Fibroblast of skin of abdomen (primary cell): ENCODE results near the gene MPHOSPH9.

ENCODE experiments used
- DNase-seq: peaks from one replicate; pipeline ENCODE4 v3.0.0-alpha.2; 2013

Gene MPHOSPH9

DNA sequence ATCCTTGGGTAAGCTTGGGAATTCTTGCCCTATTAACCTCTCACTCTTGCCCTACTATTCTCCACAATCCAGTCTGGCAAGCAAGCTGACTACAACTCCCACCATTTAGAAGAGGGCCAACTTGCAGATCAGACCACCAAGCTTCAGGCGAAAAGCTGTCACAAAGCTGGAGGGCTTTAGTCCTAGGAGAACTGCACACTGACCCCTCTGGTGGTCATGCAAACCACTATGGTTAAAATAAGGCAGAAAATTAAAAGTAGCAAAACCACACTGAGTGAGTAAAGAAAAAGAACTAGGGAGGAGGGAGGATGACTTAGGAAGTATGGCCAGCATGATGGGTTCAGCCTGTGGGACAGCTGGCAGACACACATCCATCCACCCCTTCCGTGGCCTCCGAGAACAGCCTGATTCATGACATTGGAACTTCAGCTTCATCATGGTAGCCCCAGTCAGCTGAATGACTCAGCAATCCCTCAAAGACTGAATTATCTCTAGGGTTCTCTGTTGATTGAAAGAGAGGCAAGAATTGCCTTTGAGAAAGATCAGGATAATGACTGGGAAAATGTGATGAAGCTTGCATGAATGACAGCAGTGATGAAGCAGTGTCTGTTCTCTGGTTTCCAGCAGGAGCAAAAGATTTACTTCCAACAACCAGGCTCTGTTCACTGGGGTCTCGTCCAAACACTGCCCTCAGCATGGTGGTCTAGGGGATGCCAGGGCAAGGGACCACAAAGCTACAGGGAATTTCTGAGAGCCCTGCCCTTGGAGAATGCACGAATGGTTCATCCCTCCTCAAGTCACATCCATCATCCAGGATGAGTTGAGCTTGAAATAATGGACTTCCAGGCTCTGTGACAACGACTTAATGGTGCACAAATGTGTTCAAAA is 106.4 kb downstream of the MPHOSPH9 start:
- peak; percentile 100 for DNase-seq

GRCh38 chr12:123122626-123123025 is 110.3 kb downstream of the MPHOSPH9 start:
- no peak for DNase-seq

DNA sequence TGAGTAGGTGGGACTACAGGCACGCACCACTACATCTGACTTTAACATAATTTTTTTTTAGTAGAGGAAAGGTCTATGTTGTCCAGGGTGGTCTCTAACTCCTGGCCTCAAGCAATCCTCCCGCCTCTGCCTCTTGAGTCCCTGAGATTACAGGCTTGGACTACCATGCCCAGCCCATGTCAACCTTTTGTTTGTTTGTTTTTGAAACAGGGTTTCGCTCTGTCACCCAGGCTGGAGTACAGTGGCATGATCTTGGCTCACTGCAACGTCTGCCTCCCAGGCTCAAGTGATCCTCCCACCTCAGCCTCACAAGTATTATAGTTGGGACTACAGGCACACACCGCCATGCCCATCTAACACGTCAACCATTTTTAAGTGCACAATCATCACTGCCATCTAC is 111.3 kb downstream of the MPHOSPH9 start:
- no peak for DNase-seq

DNA sequence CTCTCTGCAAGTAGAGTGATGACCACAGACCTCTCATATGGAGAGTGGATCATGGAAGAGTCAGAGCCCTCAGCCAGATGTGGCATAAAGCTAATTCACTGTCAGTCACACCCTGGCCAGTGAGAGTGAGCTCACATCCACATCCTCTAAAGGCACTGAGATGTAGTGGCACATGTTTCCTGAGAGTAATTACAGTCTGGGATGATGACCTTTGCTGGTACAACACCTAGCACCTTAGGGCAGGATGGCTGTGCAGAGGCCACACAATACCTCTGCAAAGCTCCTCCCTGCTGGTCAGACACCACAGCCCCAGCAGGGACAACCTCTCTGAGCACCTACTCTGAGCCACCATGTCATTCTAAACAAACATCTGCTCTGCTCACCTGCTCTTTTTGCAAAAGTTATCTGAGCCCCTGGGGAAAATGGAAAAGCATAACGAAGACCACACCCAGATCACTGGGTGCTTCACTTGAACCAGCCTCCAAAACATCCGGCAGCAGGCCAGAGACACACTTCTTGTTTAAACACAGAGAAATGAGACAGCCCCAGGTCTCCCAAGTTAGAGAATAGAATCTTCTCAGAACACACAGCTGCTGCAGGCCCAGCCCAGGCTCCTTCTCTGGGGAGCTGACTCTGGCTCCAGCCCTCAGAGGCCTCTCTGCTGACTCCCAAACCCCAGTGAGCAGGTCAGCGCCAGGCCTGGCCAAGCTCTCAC is 112.3 kb downstream of the MPHOSPH9 start:
- DNase-seq, result no peak

GRCh38 chr12:123119808-123120207 is 113.1 kb downstream of the MPHOSPH9 start:
- no peak for DNase-seq

DNA sequence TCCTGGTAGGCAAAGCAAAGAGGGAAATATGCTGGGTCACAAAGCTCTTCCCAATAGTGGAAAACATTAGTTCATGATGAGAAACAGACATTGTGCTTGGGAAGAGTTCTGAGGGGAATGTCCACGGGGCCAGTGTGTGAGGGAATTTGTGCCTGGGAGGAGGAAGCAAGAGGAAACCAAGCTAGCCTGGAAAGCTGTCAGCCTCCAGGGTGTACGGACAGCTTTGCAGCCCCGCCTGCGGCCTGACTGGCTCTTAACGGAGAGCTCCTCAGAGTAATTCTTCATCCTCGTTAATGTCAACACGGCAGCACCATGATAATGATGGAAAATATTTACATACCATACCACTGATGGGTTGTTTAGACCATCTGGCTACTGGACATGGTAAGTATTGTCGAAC is 114.4 kb downstream of the MPHOSPH9 start:
- peak; percentile 32 for DNase-seq

GRCh38 chr12:123115409-123116121 is 117.4 kb downstream of the MPHOSPH9 start:
- peak; percentile 93 for DNase-seq

- no peak for DNase-seq
These were observed 118.4 kb downstream of the MPHOSPH9 start for GRCh38 chr12:123114304-123115083.

GRCh38 chr12:123113026-123113425 is 119.9 kb downstream of the MPHOSPH9 start:
- no peak for DNase-seq

- peak; percentile 35 for DNase-seq
These were observed 121.3 kb downstream of the MPHOSPH9 start for GRCh38 chr12:123111498-123112165.

- DNase-seq, result no peak
These were observed 123.6 kb downstream of the MPHOSPH9 start for GRCh38 chr12:123109319-123109772.

DNA sequence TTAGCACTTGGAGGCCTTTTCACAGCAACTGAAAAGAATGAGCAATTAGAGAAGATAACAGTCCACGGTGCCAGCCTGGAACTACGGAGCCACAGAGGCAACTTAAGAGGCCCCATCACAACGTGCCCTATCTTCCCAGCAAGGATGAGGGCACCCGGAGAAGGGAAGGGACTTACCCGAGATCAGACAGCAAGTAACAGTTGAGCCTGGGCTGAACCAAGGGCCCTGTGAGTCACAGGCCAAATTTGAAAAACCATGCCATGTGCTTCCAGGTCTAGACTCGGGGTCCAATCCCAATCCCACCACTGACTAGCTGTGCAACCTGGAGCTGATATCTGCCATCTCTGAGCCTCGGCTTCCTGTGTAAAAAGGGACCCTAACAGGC is 124.3 kb downstream of the MPHOSPH9 start:
- no peak for DNase-seq

- no peak for DNase-seq
These were observed 124.8 kb downstream of the MPHOSPH9 start for GRCh38 chr12:123107926-123108681.

DNA sequence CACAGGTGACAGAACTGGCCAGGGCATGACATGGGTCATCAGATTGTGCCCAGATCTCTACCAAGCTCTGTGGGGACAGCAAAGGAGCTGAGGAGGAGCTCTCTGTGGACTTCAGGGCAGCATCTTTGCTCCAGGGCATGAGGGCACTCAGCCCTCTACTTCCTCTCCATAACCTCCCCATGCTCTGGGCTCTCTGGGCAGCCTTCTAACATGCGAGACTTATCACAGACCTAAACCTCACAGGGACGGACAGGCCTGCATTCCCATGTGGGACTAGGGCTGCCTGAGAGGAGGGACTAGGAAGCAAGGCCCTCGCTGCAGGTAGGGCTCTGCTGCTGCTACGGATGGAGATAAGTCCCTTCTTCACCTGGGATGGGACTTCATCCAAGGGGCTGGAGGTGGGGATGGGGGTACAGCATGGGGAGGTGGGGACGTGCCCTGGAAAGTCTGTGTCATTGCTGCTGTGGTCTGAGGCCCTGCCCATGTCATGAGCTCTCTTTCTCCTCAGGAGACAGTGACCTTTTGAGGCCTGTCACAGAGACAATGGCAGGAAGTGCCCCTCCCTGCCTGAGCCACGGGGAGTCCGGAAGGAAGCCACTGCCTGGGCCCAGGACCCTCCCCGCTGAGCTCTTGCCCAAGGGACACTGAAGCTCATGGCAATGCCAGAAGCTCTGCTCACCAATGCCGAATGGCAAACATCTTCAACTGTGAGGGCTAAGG is 126.1 kb downstream of the MPHOSPH9 start:
- no peak for DNase-seq

DNA sequence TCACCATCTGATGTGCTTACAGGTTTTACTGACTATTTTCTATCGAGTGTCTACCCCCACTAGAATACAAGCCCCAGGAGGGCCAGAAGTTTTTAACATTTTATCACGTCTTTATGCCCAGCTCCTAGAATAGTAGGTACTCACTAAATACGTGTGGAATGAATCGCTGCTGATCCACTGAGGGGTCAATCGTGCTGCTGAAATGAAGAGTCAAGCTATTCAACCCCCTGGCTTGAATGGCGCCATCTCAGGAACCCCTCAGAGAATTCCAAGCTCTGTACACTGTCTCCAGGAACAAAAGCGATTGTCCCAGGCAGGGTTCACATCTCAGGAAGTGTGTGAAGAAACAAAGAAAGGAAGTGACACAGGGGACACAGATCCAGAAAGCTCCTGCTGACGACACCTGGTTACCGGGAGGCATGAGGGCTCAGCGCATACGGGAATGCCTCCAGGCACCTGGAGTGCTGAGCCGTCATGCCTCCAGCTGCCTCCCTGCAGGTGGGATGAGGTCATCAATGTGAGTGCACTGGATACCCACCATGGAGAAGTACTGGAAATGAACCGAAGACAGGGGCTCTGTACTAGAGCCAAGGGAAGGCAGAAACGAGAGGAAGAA is 127.6 kb downstream of the MPHOSPH9 start:
- no peak for DNase-seq

DNA sequence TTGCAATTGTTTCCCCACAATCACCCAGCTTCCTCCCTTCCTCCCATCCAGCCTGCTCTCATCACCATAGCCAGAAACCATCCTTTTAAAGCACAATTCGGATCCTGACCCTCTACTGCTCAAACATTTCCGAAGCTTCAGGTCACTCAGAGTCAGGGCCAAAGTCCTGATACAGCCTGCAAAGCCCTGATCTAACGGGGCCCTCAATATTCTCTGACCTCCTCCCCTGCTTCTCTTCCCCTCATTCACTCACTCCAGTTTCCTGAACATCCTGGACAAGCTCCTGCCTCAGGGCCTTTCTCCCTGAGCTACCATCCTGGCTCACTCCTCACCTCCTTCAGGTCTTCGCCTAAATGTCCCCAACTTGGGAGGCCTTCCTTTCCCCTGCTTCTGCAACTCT is 128.1 kb downstream of the MPHOSPH9 start:
- DNase-seq, result no peak
